Activated naive CD8-positive, alpha-beta T cell treated with anti-CD3 and anti-CD28 coated beads for 36 hours (primary cell): ENCODE data around the gene WDR38. TPM values are rescaled to one million over a fixed set of nuclear protein-coding genes. Genes with fewer than 3 reads are reported as not detected.

Experiments
- DNase-seq: peaks from one replicate; pipeline ENCODE4 v3.0.0; 2021
- H3K27ac Mint-ChIP-seq: one replicate; pipeline ENCODE4 v1.8.0; 2022; ENCODE audit warnings: mild to moderate bottlenecking, moderate library complexity, mixed read lengths
- H3K27me3 Mint-ChIP-seq: one replicate; pipeline ENCODE4 v1.8.0; 2022; ENCODE audit warnings: mild to moderate bottlenecking, mixed read lengths
- H3K36me3 Mint-ChIP-seq: one replicate; pipeline ENCODE4 v1.8.0; 2021; ENCODE audit warnings: mild to moderate bottlenecking, mixed read lengths
- H3K4me1 Mint-ChIP-seq: one replicate; pipeline ENCODE4 v1.8.0; 2021; ENCODE audit warnings: mixed read lengths
- H3K4me3 Mint-ChIP-seq: one replicate; pipeline ENCODE4 v1.8.0; 2022; ENCODE audit warnings: mild to moderate bottlenecking, moderate library complexity, mixed read lengths
- H3K9me3 Mint-ChIP-seq: one replicate; pipeline ENCODE4 v1.8.0; 2022; ENCODE audit warnings: mixed read lengths
- total RNA-seq, 2 experiments: library from RNA; stranded (reverse); gene quantifications; one replicate each; pipeline ENCODE4 v1.2.3, GENCODE V29; 2021

Gene WDR38
- total RNA-seq, 2 experiments from 2014 or later: not detected

DNA sequence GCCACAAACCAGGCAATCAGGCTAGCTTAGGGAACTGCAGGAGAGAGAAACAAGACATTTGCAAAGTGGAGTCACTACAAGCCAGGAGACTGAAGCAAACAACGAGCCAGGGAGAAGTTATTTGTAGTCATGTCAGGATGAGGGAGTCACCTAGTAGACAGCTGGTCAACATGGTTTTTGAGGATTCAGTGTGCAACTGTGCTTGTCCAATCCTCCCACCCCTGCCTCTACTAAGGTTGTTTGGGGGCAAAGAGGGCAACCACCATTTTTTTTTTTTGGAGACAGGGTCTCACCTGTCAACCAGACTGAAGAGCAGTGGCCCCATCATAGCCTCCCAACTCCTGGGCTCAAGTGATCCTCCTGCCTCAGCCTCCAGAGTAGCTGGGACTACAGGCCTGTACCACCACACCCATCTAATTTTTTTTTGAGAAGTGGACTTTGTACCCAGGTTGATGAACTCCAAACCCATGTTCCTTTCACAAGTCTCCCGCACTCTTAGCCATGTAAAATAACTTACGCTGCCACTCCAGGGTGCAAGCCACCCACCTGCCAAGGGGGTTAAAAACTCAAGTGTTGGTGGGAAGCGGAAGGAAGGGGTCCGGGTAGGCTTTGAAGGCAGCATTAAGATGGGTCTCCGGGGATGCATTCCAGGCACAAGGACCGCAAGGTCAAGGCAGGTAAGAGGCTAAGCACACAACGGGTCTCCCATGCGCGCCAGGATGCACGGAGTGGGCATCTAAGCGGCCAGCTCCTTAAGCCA, 7.5 kb downstream of the WDR38 start:
- Mint-ChIP-seq H3K27ac (peak overlapping the region; percentile 96), H3K27me3 (no peaks in the 10 kb centered on the region), H3K4me1 (peaks cover 36% of the 10 kb centered on the region), H3K4me3 (peak overlapping the region; percentile 91), H3K36me3 (peaks cover 51% of the 10 kb centered on the region), H3K9me3 (no peaks in the 10 kb centered on the region)
- DNase-seq: no peak

DNA sequence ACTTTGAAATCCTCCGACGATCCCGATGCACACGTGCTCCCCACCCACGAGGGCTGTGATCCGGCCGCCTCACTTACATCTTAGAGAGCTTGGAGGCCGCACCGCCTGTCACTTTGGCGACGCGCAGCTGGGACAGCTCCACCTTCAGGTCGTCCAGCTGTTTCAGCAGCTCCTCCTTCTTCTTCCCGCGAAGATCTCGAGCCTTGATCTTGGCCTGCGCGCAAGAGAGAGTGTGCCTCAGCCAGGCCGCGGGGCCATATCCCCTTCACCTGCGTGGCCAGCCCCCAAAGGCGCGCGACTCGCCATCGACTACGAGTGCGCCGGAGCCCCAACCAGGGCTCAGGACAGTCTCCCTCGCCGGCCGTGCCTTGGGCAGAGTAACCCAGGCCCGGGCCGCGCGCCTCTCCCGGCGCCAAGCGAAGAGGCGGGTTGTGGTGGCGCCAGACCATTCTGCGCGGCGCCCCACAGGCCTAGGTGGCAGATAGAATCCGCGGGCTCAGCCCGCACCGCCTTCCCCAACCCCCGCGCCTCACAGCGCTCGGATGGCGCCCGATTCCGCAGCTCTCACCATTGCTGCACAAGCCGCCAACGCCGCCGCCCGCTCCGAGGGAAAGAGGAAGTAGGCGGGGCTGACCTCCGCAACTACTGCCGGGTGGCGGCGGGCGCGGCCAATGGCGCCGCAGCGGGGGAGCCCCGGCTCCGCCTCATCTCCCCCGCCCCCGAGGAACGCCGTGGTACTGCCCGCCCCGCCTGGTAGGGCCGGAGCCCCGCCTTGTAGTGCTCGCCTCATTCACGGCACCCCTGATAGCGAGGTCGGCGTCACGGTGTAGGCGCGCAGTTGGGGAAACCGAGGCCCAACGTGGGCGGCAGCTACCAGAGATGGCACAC, 8.3 kb downstream of the WDR38 start, which contains the start of the genes ARPC5L and RPL35:
Gene ARPC5L, plus strand, starts transcription at position 789 of the 888 bp plus-strand sequence. CDS start 7,161 bp downstream, outside the sequence.
Gene RPL35, minus strand, starts transcription at position 616 of the 888 bp plus-strand sequence. Its CDS starts 45 bp downstream, at position 571.
- Mint-ChIP-seq H3K36me3 (peaks cover 51% of the 10 kb centered on the region), H3K27me3 (no peaks in the 10 kb centered on the region), H3K4me1 (peaks cover 36% of the 10 kb centered on the region), H3K4me3 (peak within 1 kb of the TSS; percentile 91), H3K27ac (peak within 1 kb of the TSS; percentile 96), H3K9me3 (no peaks in the 10 kb centered on the region)
- peak; percentile 98 for DNase-seq

DNA sequence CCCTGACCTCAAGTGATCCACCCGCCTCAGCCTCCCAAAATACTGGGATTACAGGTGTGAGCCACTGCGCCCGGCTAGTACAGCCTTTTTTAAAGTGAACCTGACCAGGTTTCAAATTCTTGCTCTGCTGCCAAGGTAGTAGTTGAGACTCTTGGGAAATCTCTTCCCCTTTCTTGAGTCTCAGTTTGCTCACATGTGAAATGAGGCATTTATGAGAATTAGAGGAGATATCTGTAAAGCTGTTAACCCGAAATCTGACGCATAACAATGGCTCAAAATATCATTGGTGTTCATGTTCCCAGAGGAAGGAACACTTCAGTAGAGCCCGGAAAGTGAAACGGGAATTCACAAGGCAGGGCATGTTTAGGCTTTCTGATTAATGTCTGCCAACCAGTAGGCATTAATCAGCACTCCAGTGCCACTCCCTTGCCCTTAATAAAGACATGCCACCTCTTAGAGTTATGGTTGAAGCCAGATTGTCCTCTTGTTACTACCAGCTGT, 10.2 kb downstream of the WDR38 start:
- Mint-ChIP-seq H3K4me3 (peak overlapping the region; percentile 22), H3K9me3 (no peaks in the 10 kb centered on the region), H3K27me3 (no peaks in the 10 kb centered on the region), H3K4me1 (peaks cover 33% of the 10 kb centered on the region), H3K36me3 (peaks cover 46% of the 10 kb centered on the region), H3K27ac (peak overlapping the region; percentile 29)
- DNase-seq: no peak

DNA sequence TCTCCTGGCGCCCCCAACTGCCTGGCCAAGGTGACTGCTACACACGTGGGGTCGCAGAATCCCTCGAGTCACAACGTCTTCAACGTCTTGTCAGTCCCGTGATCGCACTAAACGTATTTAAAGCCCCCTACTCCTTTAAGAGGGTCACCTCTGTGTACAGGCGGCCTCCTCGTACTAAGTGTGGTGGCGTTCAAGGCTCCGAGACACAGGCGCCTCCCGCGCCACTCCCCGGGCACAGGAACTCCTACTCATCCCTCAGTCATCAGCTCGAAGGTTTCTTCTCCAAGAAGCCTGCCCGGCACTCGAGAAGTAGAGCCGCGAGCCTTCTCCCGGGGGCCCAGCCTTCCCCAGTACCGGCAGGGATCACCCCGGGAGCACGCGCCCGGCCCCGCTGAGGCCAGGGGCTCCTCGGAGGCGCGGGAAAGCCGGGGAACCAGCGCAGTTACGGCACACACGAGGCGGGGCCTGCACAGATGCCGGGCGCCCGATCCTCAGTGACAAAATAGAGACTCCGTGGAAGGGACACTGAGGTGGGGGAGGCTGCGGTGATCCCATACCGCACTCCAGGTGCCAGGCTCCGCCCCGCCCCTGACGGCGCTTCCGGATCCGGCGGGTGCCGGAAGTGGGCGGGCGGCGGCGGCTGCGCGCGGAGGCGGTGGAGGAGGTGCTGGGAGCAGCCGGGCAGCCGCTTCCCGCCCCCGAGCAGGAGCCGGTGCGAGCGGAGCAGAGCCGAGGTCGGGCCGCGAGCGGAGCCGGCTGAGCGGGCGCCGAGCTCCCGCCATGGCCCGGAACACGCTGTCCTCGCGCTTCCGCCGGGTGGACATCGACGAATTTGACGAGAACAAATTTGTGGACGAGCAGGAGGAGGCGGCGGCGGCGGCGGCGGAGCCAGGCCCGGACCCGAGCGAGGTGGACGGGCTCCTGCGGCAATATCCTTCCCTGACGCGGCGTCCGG, 15.5 kb downstream of the WDR38 start:
- peaks cover 40% of the 10 kb centered on the region for H3K4me1 Mint-ChIP-seq
- peak overlapping the region; percentile 98 for H3K27ac Mint-ChIP-seq
- H3K36me3 Mint-ChIP-seq: peaks cover 53% of the 10 kb centered on the region
- no peaks in the 10 kb centered on the region for H3K9me3 Mint-ChIP-seq
- DNase-seq: peak; percentile 98
- peaks cover 3% of the 10 kb centered on the region for H3K27me3 Mint-ChIP-seq
- H3K4me3 Mint-ChIP-seq: peak overlapping the region; percentile 97

DNA sequence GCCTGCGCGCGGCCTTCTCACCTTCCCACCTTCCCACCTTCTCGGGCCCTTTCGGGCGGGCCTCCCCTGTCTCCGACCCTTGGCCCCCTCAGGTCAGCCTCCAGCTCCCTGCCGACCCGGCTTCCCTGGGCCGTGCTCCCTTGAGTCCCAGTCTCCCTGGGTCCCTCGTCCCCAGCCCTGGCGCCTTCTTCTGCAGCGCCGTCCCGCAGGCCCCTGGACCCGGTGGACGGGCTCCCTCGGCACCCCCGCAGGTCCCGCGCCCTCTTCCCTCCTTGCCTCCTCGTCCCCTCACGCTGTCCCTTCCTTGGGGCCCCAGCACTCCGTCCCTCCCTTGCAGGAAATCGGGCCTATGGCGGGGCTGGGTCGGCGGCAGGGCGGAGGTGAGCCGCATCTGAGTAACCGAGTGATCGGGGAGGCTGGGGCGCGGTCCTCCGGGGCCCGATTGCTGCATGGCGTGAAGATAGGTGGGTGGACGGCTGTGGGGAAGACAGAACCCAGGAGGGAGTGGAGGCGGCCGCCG, 16.3 kb downstream of the WDR38 start:
- Mint-ChIP-seq H3K4me3 (peak overlapping the region; percentile 97), H3K36me3 (peaks cover 55% of the 10 kb centered on the region), H3K27me3 (peaks cover 3% of the 10 kb centered on the region), H3K27ac (peak overlapping the region; percentile 98), H3K4me1 (peaks cover 40% of the 10 kb centered on the region), H3K9me3 (no peaks in the 10 kb centered on the region)
- DNase-seq: peak; percentile 49

DNA sequence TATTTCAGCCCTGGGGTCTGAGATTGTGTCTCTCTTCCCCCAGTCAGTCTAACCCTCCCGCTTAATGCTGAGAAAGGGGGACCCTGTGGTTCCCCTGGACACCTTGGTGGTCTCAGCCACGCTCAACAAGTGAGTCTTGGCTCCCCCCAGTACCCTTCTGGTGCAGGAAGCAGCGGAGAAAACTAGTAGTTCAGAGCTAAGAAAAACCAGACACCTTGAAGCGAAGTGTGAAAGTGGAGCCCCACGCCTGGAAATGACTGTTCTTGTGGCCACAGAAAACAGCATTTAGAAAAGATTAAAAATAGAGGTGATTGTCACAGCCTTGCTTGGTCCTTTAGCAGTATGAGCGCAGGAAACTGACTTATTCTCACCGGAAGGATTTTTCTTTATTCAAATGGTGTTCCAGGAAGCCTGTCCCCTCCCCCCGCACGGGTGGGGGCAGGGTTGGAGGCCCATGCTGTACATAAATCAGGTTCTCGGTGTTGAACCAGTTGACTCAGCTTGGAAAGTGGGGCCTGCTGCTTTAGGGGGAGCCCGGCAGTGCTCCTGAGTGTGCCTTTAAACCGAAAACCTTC, 16.8 kb downstream of the WDR38 start:
- no peaks in the 10 kb centered on the region for H3K9me3 Mint-ChIP-seq
- H3K4me1 Mint-ChIP-seq: peaks cover 40% of the 10 kb centered on the region
- peaks cover 3% of the 10 kb centered on the region for H3K27me3 Mint-ChIP-seq
- H3K36me3 Mint-ChIP-seq: peaks cover 60% of the 10 kb centered on the region
- peak overlapping the region; percentile 98 for H3K27ac Mint-ChIP-seq
- peak; percentile 90 for DNase-seq
- peak overlapping the region; percentile 97 for H3K4me3 Mint-ChIP-seq

DNA sequence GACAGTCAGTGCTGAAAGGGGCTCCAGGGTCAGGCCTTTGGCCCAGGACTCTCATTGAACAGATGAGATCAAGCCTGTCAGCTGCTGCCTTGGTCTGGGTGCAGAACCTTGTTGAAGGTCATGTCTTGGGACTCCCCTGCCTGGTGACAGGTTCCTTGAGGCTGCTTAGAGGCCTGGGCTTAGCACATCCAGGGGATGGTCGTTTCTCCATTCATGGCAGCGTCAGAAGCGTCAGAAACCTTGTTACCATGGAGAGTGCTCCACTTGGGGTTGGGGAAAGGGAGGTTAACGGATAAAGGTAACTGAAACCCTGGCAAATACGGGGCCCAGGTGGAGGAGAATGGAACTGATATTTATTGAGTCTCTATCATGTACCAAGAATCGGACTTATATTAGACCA, 17.5 kb downstream of the WDR38 start:
- peaks cover 42% of the 10 kb centered on the region for H3K4me1 Mint-ChIP-seq
- H3K27me3 Mint-ChIP-seq: peaks cover 3% of the 10 kb centered on the region
- no peaks in the 10 kb centered on the region for H3K9me3 Mint-ChIP-seq
- DNase-seq: no peak
- H3K36me3 Mint-ChIP-seq: peaks cover 62% of the 10 kb centered on the region
- peak overlapping the region; percentile 98 for H3K27ac Mint-ChIP-seq
- H3K4me3 Mint-ChIP-seq: peak overlapping the region; percentile 97

DNA sequence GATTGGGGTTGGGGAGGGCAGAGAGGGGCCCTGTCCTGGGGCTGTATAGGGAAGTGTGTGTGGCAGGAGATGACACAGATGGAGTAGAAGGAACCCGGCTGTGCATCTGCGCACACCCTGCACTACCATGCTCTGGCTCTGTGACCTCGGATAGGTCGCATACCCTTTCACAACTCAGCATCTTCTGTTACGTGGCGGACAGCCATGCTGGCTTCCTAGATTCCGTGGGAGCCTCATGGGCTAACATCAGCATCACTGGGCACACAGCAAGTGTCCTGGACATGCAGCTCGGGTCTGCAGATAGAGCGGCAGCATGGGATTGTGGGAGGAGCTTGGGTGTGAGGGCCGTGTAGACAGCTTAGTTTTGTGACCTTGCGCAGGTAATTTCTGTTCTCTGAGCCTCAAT, 17.9 kb downstream of the WDR38 start:
- Mint-ChIP-seq H3K9me3 (no peaks in the 10 kb centered on the region), H3K27ac (peak overlapping the region; percentile 98), H3K4me3 (peak overlapping the region; percentile 97), H3K4me1 (peaks cover 42% of the 10 kb centered on the region), H3K36me3 (peaks cover 62% of the 10 kb centered on the region), H3K27me3 (peaks cover 3% of the 10 kb centered on the region)
- DNase-seq: no peak

DNA sequence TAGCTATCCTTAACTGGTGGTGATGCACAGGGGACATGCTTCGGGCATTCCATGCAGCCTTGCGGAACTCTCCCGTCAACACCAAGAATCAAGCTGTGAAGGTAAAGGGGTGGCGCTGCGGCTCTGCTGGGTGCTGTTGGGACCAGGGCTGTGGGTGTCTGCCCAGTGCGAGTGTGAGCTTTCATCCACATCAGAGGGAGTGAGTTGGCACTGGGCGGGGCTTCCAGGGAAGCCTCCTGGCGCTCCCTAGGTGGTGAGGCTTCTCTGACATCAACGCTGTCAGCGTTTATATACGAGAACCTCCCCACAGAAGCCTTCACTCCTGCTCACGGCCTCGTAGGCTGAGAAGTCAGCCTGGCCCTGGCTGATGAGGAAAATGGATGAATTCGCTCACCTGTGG, 20.4 kb downstream of the WDR38 start:
- H3K9me3 Mint-ChIP-seq: no peaks in the 10 kb centered on the region

DNA sequence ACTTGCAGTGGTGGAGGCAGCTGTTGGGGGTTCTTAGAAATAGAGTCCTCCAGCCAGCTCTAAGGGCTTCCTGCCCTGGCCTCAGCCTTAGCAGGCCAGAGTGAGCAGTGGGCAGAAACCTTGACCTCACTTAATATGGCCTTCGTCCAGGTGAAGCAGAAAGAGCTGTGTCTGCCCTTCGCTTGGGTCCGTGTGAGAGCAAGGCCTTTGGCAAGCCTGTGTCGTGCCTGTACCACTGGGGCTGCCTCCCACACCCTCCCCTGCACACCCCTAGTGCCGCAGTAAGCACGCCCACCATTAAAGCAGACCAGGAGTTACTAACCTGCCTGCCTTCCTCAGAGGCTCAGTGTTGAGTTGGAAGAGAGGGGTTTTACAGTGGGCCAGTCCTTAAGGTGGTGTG, 22.2 kb downstream of the WDR38 start:
- no peak overlapping the region for H3K4me3 Mint-ChIP-seq
- peaks cover 45% of the 10 kb centered on the region for H3K36me3 Mint-ChIP-seq
- no peak overlapping the region for H3K27ac Mint-ChIP-seq
- DNase-seq: no peak
- no peaks in the 10 kb centered on the region for H3K9me3 Mint-ChIP-seq
- no peaks in the 10 kb centered on the region for H3K27me3 Mint-ChIP-seq
- peaks cover 31% of the 10 kb centered on the region for H3K4me1 Mint-ChIP-seq

More for the DNA sequence above, 20.4 kb downstream of the WDR38 start:
- no peak for DNase-seq
- H3K27ac Mint-ChIP-seq: no peak overlapping the region
- H3K4me3 Mint-ChIP-seq: no peak overlapping the region
- peaks cover 55% of the 10 kb centered on the region for H3K36me3 Mint-ChIP-seq
- peaks cover 3% of the 10 kb centered on the region for H3K27me3 Mint-ChIP-seq
- H3K4me1 Mint-ChIP-seq: peaks cover 34% of the 10 kb centered on the region

DNA sequence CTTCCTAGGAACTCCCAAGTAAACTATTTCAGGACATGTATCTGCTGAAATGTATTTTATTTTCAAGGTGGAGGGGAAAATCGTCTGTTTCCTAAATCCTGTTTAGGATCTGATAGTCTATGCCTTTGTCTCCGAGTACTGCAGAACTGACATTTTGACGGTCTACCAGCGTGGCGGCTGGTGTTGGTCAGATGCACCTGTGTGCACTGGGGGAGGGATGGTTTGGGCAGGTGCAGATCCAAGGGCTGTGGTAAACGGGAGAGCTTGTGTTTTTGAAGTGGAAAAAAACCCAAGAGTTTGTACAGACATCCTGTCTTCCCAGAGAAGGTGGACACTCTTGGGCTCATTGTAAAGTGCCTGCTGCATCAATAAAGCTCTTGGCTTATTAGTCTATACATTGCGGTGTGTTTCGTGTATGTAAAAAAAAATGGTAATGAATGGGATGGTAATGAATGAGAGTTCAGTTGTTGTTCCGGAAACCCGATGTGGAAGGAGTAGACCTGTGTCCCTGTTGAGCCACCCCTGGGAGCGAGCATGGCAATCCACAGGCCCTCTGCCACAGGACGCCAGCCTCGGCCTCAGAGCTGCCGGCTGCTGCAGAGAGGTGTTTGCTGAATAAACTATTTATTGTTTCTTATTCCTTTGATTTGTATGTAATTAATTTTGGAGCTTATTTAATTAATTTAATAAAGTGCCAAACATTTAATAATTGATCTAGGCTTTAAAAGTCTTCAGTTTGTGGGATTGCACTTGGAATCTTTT, 23.9 kb downstream of the WDR38 start:
- DNase-seq: no peak
- Mint-ChIP-seq H3K4me1 (peaks cover 14% of the 10 kb centered on the region), H3K9me3 (no peaks in the 10 kb centered on the region), H3K4me3 (no peak overlapping the region), H3K36me3 (peaks cover 28% of the 10 kb centered on the region), H3K27me3 (no peaks in the 10 kb centered on the region), H3K27ac (no peak overlapping the region)

DNA sequence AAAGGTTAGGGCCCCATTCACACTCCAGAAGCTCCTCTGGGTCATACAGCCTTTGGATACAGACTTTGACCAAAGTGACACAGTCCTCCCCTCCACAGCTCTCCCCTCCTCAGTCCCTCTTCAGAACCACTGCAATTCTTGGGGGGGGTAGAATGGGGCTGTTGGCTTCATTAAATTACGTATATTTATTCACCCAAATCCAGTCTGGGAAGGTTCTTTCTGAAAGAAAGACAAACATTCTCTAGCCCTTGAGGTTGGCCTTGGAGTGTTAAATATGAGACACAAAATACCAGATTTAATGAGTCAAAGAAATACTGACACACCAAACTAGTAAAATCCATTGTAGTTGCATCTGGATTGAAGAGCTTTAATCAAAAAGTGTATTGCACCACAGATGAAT, 24.8 kb downstream of the WDR38 start:
- Mint-ChIP-seq H3K36me3 (peaks cover 22% of the 10 kb centered on the region), H3K4me1 (peaks cover 8% of the 10 kb centered on the region), H3K9me3 (no peaks in the 10 kb centered on the region), H3K4me3 (no peak overlapping the region), H3K27me3 (no peaks in the 10 kb centered on the region), H3K27ac (no peak overlapping the region)
- DNase-seq: no peak

DNA sequence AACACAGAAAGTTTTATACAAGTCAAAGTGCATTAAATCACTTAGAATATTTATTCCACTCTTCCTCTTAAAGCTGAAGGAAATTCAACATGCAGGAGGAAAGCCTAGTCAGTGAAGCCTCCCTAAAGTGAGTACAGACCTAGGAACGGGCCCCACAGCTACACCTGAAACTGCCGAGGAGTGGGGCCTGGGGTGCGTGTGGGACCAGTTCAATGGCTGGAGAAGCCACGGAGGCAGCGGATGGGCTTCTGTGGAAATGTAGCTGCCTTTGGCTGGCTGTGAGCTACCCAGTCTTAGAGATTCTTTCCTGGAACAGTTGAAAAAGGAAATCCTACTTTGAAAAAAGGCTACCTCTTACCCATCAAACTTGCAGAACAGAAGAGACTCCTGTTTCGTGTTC, 25.3 kb downstream of the WDR38 start:
- Mint-ChIP-seq H3K27ac (no peak overlapping the region), H3K4me3 (no peak overlapping the region), H3K36me3 (peaks cover 18% of the 10 kb centered on the region), H3K4me1 (peaks cover 4% of the 10 kb centered on the region), H3K9me3 (no peaks in the 10 kb centered on the region), H3K27me3 (no peaks in the 10 kb centered on the region)
- no peak for DNase-seq
